HG03025 (cell line): ENCODE results near the gene RAB9B.
"Not testable (repeated sequence)": the region's sequence is repeated elsewhere in the genome, so short reads cannot be mapped to it uniquely, and the experiment has no call there.

Experiments used
- ATAC-seq: cut with Tn5 transposase; IDR thresholded peaks from one replicate; pipeline ENCODE4 v1.9.1; 2021; ENCODE audit warnings: mild to moderate bottlenecking, moderate library complexity; ENCODE audit not compliant: unreplicated experiment, low FRiP score

Gene RAB9B

DNA sequence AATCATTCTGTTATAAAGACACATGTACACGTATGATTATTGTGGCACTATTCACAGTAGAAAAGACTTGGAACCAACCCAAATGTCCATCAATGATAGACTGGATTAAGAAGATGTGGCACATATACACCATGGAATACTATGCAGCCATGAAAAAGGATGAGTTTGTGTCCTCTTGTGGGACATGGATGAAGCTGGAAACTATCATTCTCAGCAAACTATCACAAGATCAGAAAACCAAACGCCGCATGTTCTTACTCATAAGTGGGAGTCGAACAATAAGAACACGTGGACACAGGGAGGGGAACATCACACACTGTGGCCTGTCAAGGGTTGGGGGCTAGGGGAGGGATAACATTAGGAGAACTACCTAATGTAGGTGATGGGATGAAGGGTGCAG, 15.0 kb downstream of the RAB9B start:
- not testable (repeated sequence) for ATAC-seq

DNA sequence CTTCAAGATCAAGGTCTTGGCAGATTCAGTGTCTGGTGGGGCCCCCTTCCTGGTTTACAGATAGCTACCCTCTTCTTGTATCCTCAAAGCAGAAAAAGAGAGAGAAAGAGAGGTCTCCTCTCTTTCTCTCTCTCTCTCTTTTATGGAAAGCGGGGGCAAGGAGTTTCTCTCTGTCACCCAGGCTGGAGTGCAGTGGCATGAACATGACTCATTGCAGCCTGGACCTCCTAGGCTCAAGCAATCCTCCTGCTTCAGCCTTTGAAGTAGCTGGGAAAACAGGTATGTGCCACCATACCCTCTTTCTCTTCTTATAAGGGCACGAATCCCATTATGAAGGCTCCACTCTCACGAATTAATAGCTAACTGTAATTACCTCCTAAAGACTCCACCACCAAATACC, 20.2 kb downstream of the RAB9B start:
- no peak for ATAC-seq

DNA sequence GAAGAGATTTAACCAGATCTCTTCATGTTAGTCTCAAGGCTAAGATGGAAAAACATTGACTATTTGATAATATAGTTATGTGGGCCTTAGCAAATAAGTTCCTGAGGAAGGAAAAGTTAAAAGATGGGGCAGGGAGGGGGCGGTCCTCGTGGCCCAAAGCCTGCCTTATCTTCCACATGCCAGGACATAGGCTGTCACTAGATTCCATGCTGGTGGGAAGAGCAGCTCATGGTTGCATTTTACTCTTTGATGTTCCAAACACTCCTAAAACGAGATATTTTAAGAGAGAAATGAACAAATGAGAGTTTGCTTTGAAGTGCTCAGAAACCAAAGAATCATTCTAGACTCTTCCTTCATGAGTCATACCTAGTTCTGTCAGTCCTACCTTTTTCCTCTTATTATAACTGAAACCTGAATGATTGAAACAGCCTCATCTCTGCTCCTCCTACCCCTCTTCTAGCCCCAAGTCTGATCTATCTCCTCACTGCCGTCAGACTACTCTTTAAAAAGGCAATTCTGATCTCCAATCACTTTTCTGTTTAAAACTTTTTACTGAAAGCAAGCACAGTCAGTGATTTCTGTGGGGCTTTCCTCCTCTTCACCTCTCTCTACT, 25.1 kb downstream of the RAB9B start:
- no peak for ATAC-seq

DNA sequence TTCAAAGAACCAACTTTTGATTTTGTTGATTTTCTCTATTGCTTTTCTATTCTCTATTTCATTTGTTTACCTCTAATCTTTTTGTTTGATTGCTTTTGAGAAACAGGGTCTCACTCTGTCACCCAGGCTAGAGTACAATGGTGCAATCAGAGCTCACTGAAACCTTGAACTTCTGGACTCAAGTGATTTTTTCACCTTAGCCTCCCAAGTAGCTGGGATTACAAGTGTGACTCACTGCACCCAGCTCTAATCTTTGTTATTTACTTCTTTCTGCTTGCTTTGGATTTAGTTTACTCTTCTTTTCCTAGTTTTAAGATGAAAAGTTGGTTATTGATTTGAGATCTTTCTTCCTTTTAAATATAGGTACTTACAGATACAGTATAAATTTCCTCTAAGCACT, 26.2 kb downstream of the RAB9B start:
- ATAC-seq = no peak

DNA sequence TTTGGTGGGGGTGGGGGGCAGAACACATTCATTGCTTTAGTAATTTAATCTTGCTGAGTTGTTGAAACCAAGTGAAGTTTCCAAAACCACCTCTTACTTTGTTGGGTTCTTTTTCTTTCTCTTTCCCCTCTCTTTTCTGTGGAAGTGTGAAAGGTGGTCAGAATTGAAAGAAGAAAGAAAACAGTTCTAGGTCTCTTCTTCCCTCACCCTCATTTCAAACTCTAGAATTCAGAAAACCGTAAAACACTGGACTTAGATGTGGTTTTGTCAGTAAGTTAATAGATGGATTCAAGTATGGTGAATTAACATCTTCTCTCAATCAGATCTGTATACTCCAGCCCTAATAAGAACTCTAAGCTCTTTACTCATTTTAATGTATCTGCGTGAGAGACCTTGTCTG, 31.7 kb downstream of the RAB9B start:
- no peak for ATAC-seq

DNA sequence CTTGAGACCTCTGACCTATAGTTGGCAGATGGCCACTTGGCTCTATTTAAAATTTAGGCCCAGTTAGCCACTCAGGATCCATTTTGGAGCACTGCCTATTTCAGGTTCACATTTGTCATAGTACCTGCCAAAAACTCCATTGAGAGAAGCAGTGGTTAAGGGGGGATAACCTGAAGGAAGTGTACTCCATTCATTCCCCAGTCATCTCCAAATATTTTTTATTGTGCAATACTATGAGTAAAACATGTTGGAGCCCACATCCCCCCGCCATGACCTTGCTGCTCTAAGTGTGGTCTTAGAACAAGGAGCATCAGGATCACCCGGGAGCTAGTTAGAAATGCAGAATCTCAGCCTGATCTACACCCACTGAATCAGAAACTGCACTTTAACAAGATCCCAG, 34.4 kb downstream of the RAB9B start:
- ATAC-seq = no peak

DNA sequence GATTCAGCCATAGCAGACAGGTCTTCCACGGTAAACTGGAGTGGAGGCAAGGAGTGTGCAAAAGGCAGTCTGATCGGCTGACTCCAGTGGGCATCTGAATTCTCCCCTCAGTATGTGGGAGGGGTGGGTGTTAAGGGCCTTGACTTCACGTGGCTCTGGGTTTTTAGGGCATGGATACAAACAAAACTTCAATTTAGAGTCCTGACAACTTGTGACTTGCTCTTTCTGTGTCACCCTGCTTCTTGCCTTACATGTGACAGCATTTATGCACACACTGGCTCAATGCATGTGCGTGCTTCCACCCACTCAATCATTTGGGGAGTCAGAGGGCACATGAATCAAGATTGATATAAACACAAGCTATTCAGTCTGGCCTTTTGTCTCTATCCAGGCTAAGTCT, 37.9 kb downstream of the RAB9B start:
- no peak for ATAC-seq

DNA sequence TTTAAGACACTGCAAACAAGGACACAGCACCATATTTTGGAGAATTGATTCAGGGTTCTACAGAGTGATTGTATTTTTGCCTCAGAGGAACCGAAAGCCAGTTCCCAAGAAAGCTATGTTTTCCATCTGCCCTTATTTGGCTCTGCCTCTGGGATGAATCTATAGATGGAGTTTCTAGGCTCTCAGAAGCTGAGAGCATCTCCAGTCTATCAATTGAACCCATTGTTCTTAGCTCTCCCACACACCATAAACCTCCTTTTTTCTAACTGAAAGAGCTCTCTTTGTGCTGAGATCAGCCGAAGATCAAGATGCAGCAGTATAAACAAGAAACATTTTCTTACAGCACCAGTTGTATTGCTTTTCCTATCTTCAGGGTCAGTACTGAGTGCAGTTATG, 38.5 kb downstream of the RAB9B start:
- ATAC-seq = no peak

DNA sequence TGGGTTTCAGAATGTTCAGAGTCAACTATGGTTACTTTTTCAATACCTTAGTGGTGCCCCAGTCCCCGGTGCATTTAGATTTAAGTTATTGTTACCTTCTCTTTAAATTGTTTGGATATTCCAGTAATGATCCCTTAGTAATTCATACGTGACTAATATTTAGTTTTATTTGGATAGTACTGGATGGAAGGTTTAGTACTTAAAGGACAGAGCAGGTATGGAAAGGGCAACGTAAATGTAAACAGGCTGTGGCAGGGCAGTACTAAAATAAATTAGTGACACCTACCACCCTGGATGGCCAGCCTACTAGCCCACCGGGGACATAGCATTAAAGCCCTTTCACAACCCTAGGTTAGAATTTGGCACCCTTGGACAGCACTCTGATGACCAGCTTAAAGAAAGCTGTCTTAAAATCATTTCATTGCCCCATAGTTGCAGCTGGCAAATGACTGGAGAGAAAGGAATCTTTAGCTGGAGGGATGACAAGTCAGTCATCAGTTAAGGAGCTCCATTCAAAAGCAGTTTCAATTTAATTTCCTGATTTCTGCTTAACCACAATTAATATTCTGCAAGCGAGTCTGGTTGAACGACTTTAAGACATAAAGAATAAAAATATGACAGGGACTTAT, 39.0 kb downstream of the RAB9B start:
- ATAC-seq = no peak

DNA sequence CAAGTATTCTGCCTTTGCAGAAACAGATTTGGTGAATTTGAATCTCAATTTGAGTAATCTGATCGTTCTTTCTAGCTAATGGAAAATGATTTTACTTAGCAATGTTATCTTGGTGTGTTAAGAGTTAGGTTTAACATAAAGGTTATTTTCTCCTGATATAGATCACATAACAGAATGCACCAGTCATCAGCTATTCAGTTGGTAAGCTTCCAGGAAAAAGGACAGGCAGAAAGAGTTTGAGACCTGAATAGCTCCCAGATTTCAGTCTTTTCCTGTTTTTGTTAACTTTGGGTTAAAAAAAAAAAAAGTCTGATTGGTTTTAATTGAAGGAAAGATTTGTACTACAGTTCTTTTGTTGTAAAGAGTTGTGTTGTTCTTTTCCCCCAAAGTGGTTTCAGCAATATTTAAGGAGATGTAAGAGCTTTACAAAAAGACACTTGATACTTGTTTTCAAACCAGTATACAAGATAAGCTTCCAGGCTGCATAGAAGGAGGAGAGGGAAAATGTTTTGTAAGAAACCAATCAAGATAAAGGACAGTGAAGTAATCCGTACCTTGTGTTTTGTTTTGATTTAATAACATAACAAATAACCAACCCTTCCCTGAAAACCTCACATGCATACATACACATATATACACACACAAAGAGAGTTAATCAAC, 40.1 kb downstream of the RAB9B start:
- no peak for ATAC-seq

DNA sequence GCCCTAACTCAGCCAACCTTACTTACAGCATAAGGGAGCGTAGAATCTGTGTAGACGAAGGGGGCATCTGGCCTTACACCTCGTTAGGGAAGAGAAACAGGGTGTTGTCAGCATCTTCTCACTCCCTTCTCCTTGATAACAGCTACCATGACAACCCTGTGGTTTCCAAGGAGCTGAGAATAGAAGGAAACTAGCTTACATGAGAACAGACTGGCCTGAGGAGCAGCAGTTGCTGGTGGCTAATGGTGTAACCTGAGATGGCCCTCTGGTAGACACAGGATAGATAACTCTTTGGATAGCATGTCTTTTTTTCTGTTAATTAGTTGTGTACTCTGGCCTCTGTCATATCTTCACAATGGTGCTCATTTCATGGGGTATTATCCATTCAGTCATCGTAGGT, 40.8 kb downstream of the RAB9B start:
- no peak for ATAC-seq

DNA sequence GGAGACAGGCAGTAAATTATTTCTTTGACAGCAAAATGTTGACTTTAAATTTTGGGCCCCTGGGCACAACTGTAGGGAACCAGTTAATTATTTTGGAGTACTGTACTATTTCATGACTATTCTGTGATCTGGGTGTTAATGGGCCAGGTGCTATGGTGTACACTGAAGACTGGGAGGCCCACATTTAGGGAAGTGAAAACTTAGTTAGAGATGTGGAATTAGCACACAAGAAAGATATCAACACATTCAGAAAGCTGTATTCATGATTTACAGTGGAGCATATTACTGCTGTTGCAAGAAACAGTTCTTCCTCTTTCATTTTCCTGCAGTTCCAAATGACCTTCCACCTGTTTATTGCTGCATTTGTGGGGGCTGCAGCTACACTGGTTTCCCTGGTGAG, 43.1 kb downstream of the RAB9B start:
- ATAC-seq = peak; percentile 89

DNA sequence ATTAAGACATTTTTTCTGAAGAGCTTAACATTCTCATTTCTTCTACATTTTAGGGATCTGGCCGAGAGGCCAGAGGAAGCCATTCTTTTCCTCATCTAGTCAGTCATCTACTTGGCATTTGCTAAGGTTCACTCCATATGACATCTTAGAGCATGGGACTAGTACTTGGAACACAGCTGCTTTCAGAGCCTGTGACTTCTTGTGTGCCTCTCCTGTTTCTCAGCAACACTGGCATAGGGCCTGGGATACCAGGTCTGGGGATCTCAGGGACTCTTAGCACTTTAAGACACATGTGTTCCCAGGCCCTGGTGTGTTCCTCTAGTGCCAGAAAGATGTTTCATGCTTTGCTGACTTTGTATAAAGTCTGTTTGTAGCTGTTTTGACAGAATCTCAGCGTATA, 48.1 kb downstream of the RAB9B start:
- ATAC-seq = no peak

DNA sequence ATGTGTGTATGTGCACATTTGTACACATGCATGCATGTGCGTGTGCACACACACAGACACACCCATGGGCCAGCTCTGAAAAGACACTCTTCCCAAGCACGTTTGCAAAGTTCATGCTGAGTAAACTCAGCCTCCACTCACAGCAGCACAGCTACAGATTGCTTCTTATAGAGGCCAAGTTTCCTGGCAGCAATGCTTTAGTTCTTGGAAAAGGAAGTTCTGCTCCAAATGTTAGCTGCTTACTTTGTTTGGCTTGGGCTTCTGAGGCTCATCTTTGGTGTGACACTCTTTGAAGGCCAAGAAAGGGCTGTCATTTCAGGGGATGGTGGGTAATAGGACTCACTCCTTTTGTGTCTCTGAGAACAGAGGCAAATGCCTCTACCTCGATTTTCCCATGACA, 48.9 kb downstream of the RAB9B start:
- ATAC-seq = no peak

DNA sequence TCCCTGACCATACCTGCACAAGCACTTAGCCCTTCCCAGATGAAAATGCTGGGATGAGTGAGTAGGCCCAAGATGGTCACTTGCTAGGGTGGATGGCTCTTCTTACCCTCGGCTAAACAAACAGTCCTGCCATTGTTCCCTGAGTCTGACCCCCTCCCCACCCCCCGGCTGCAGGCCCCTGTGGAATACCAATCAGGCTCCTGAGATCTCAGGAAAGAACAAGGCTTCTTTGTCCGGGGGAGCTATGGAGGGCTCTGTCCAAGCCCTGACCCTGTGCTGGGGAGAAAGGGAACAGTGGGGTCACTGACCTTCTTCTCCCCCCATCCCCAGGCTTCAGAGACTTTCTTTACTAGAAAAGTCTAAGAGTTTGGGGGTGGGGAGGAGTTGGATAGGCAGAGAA, 49.4 kb downstream of the RAB9B start:
- no peak for ATAC-seq

DNA sequence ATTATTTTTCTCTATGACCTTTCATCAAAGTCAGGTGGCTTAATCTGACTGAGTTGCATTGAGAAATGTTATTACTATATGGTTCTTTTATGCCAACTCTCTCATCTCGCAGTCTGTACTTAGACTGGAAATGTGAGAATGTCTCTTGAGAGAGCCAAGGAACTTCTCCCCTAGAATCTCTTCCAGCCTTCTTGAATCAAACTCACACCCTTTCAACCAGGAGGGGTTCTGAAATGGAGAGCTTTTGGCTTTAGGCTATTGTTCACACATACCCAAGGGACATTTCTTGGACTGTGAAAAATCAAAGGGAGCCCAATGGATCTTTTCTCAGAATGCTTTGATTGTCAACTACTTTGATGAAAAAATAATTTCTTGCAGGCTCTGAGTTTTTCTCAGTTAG, 50.4 kb downstream of the RAB9B start:
- ATAC-seq = no peak

DNA sequence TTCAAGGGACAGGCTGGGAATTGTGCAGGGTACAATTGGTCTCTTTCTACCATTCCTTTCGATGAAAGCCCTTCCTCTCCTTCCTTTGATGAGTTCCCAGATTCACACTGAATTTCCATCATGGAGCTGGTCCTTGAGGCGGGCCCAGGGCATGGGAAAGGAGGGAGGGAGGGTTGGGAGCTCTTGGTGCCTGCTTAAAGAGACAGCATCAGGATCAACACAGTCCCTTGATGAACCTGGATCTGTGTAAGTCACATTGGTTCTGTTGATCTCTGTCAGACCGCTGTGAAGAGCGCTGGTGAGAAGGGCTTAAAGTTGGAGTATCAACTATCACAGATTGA, 51.0 kb downstream of the RAB9B start:
- no peak for ATAC-seq

DNA sequence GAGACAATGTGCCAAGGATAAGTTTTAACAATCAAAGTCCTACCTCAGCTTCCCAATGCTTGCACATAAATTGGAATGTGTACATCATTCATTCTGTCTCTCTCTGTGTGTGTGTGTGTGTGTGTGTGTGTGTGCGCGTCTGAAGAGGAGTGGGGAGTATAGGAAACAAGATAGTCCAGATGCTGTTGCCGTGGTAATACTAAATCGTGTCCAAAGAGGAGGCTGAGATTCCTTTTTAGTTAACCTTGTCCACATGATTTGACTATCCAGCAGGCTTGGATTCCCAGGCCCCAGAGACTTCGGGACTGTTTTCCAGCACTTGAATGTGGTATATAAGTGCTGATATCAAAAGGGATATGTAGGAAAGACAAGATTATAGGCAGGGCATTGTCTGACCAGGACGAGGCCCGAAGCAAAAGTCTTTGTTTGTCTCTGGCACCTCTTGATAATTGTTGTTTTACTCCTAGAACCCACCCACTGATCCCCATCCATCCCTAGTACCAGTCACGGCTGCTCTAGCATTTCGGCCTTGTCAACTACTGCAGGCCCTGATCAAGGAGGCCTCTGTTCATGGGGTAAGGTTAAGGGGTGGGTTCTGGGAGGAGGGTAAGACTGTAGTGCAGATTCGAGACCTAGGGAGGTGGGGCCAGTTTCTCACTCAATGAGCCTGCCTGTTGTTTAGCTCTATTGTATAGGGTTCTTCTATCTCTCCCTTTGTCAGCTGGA, 51.6 kb downstream of the RAB9B start:
- ATAC-seq = no peak

DNA sequence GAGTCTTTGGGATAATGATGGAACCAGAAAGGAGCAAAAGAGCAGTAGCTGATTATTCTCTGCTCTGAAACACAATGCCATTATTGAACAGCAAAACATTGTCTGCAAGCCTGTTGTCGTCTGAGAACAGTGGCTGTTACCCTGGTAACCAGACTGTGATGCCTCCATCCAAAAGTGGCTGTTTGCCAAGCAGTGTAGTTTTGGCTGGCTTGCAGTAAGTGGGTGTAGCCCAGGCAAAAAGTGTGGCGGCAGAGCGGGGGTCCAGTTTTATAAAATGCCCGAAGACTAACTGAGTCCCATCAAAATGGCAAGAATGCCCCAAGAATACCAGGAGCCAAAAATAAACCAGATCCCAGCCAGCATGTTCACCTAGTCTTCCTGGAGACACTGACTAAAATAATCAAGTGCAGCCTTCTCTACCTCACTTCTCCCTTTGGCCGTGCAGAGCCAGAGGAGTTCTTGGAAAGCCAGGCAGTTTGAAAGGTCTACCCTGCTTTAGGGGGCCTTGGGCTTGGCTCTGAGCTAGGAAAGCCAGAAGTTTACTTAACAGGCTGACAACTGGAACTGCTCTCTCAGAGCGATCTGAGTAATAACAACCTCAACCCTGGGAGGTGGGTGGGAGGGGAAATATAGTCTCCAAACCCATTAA, 52.8 kb downstream of the RAB9B start:
- no peak for ATAC-seq

DNA sequence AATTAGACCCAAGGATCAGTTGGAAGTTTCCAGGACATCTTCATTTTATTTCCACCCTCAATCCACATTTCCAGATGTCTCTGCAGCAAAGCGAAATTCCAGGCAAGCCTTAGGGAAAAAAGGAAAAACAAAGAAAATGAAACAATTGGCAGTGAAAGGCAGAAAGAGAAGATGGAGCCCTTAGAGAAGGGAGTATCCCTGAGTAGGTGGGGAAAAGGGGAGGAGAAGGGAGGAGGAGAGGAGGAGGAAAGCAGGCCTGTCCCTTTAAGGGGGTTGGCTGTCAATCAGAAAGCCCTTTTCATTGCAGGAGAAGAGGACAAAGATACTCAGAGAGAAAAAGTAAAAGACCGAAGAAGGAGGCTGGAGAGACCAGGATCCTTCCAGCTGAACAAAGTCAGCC, 55.5 kb downstream of the RAB9B start, which contains the start of gene PLP1:
TSS of gene PLP1 (plus strand) at position 295 of the 400 bp plus-strand sequence. CDS start 156 bp downstream, outside the sequence.
- no peak for ATAC-seq

DNA sequence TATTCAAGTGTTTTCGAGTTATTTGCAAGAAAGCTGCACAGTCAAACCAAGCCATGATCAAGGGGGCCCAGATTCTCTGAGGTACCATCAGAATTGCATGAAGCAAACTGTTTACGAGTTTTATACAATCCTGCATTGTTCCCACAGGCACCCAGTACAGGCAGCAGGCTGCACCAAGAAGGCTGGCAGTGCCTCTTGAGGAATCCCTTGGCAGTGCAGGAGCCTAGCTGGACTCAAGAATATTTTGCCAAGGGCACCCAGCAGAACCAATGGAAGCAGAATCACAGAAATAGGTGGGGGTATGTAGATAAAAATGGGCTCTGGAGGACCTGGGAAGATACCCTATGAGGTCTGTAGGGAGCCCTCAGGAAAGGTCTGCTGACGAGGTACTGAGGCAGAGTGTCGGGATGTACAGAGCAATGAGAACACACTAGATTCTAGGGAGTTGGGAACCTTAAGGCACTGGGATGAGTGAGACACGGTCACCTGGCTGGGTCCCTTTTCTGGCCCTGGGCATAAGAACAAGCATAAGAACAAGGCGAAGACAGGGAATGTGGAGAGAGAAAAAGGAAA, 57.9 kb downstream of the RAB9B start:
- ATAC-seq = no peak
